ENCODE data around the gene ZCCHC24. TPM values are rescaled to one million over a fixed set of nuclear protein-coding genes. Genes with fewer than 3 reads are reported as not detected.

ZCCHC24 gene
- total and polyA plus RNA-seq, 2 of the 8 experiments (the other 6 are each of a cell fraction or from before 2014, with no cell fraction given): 3.9 to 6.9 TPM

GRCh38 chr10:79394664-79395063 lies 50.8 kb downstream of the ZCCHC24 start:
- H2BK20ac ChIP-seq (ENCODE audit: low read length): no peak overlapping the region
- no peak overlapping the region for H3K18ac ChIP-seq (ENCODE audit: extremely low read depth, low read length)
- H3K56ac ChIP-seq (replicated peaks; ENCODE audit: insufficient read length, low read depth, low read length): no peak overlapping the region
- no peak overlapping the region for H2BK5ac ChIP-seq (ENCODE audit: low read depth, low read length)
- no peak overlapping the region for H4K5ac ChIP-seq (ENCODE audit: insufficient read length, low read depth, low read length)
- no peaks in the 10 kb centered on the region for H4K20me1 ChIP-seq (replicated peaks in 1 of 2; ENCODE audit: control insufficient read depth in 1 of 2, insufficient read depth in 2 of 2, low read length in 2 of 2)
- H3K14ac ChIP-seq (ENCODE audit: insufficient read length): no peak overlapping the region
- H3K23ac ChIP-seq (ENCODE audit: insufficient read length): no peak overlapping the region
- H3K27me3 ChIP-seq (replicated peaks in 1 of 4; ENCODE audit: control insufficient read depth in 3 of 4, extremely low read depth in 1 of 4, insufficient read depth in 3 of 4, low read length in 3 of 4): no peaks in the 10 kb centered on the region; a peak in 1 of 7 replicates
- H3K9me3 ChIP-seq (ENCODE audit: insufficient read depth in 2 of 2, low read depth in 1 of 2, low read length in 1 of 2): no peaks in the 10 kb centered on the region
- H3K79me2 ChIP-seq (ENCODE audit: control insufficient read depth in 1 of 2, insufficient read depth in 2 of 2, low read length in 2 of 2): no peaks in the 10 kb centered on the region
- H3K4me1 ChIP-seq (replicated peaks in 1 of 4; ENCODE audit: control insufficient read depth in 3 of 4, insufficient read depth in 4 of 4, low read length in 3 of 4): peaks cover 4 to 9% (median 7%) of the 10 kb centered on the region in 4 experiments
- H2BK15ac ChIP-seq (ENCODE audit: low read length): no peak overlapping the region
- H3K9ac ChIP-seq (replicated peaks in 1 of 4; ENCODE audit: extremely low read depth in 1 of 4, low read depth in 3 of 4, low read length in 3 of 4): no peak overlapping the region
- H4K91ac ChIP-seq (replicated peaks; ENCODE audit: insufficient read length, low read length): no peak overlapping the region
- H3K23me2 ChIP-seq (ENCODE audit: low read depth, low read length): no peaks in the 10 kb centered on the region; the same call in 1 of the 2 replicates
- H3K4me3 ChIP-seq (ENCODE audit: extremely low read depth in 1 of 4, insufficient read depth in 2 of 4, low read depth in 3 of 4, low read length in 4 of 4): no peak overlapping the region
- H2AK5ac ChIP-seq (ENCODE audit: low read depth, low read length): no peak overlapping the region
- no peak overlapping the region for H4K8ac ChIP-seq (ENCODE audit: extremely low read depth, insufficient read depth, low read length)
- ChIA-PET POLR2A (ENCODE audit: partially characterized antibody) (no interaction called here), CTCF (ENCODE audit: partially characterized antibody) (interaction anchor here (1.1 to 12.0 kb wide), 4 partner anchors 11 to 93 kb away, joined by 3 to 100 read pairs (median 6); no protein-coding TSS in a partner anchor)
- H3K27ac ChIP-seq (ENCODE audit: low read depth, low read length): no peak overlapping the region
- no peak overlapping the region for H2BK120ac ChIP-seq (replicated peaks; ENCODE audit: low read depth, low read length)
- no peaks in the 10 kb centered on the region for H3K36me3 ChIP-seq (ENCODE audit: control insufficient read depth in 2 of 4, insufficient read depth in 4 of 4, low read length in 3 of 4)
- H2AFZ ChIP-seq (ENCODE audit: low read length): no peak overlapping the region
- FAIRE-seq (no peak), DNase-seq (ENCODE audit: low read depth in 1 of 2, low spot score in 2 of 2) (no peak)
- no peak overlapping the region for H2BK12ac ChIP-seq (ENCODE audit: low read depth, low read length)
- WGBS, 2 experiments (ENCODE audit: extremely low coverage in 1 of 2, insufficient coverage in 1 of 2, insufficient read length in 1 of 2, insufficient replicate concordance in 2 of 2, low coverage in 1 of 2, low lambda C conversion rate in 2 of 2, missing lambda C conversion rate in 1 of 2): 96% methylated on average over 5 of the region's 5 CpGs; no CpG with 5 or more reads in 1 of the 2 experiments
- no peak overlapping the region for H3K4ac ChIP-seq (replicated peaks; ENCODE audit: insufficient read length, low read depth, low read length)
- no peaks in the 10 kb centered on the region for H3K79me1 ChIP-seq (ENCODE audit: low read depth, low read length)
- H3K4me2 ChIP-seq (ENCODE audit: insufficient read depth in 1 of 2, low read depth in 2 of 2, low read length in 2 of 2): no peak overlapping the region
- TF ChIP-seq SRF (IDR thresholded peaks at IDR 0.05; ENCODE audit: low read depth, low read length): no peak
- no peak for TF ChIP-seq ASH2L (IDR thresholded peaks at IDR 0.05; ENCODE audit: low read length)
- no peak for TF ChIP-seq HDAC2 (IDR thresholded peaks at IDR 0.05; ENCODE audit: borderline replicate concordance in 1 of 2, low read depth in 2 of 2, low read length in 2 of 2)
- TF ChIP-seq ATF3 (IDR thresholded peaks at IDR 0.05; ENCODE audit: insufficient read depth, low read depth, low read length): no peak
- no peak for TF ChIP-seq HDAC6 (IDR thresholded peaks at IDR 0.05; ENCODE audit: low read depth, low read length)
- TF ChIP-seq CHD2 (IDR thresholded peaks at IDR 0.05; ENCODE audit: low read length): no peak
- no peak for TF ChIP-seq TAF7 (optimal IDR thresholded peaks at IDR 0.05; ENCODE audit: borderline replicate concordance, low read depth, low read length)
- TF ChIP-seq RNF2 (IDR thresholded peaks at IDR 0.05; ENCODE audit: borderline replicate concordance, low read depth, low read length, missing control alignments, poor library complexity, severe bottlenecking): no peak
- TF ChIP-seq CTBP2 (IDR thresholded peaks at IDR 0.05; ENCODE audit: borderline replicate concordance, insufficient read depth, insufficient read length, low read length): no peak
- TF ChIP-seq BCL11A (IDR thresholded peaks at IDR 0.05; ENCODE audit: low read depth in 2 of 2, low read length in 2 of 2): no peak
- TF ChIP-seq MAX (IDR thresholded peaks at IDR 0.05): no peak
